GM12878 (cell line): ENCODE data around the gene ABHD1. TPM values are rescaled to one million over a fixed set of nuclear protein-coding genes. Genes with fewer than 3 reads are reported as not detected.

ENCODE experiments used
- ATAC-seq: fragments of 200-7000 bp; cut with Tn5 transposase; 3 replicates; pipeline ENCODE4 v1.9.1; 2020; ENCODE audit warnings: mild to moderate bottlenecking, moderate library complexity
- BruUV-seq: library from RNA; stranded (reverse); fragments of 400-500 nt; replicated peaks from 2 replicates; lab custom pipeline; 2021; lab: Mats Ljungman, UMichigan
- CTCF ChIA-PET: fragments of 300-600 bp; sonication (Branson Sonifier 250); formaldehyde crosslinking; extraction: SDS; loops from one replicate; lab custom pipeline; 2021; ENCODE audit warnings: inconsistent platforms; lab: Yijun Ruan, JAX
- POLR2A ChIA-PET: fragments of 350-600 bp; formaldehyde crosslinking; extraction: SDS; loops from one replicate; lab custom pipeline; 2021; ENCODE audit warnings: inconsistent platforms; lab: Charles Lee
- RAD21 ChIA-PET: fragments of 300-600 bp; sonication (Branson Sonifier 250); formaldehyde crosslinking; loops from one replicate; lab custom pipeline; 2023; ENCODE audit warnings: antibody characterized with exemption; ENCODE audit not compliant: unreplicated experiment; lab: Charles Lee
- SMC1A ChIA-PET: fragments of 300-600 bp; sonication (Branson Sonifier 250); formaldehyde crosslinking; loops from one replicate; lab custom pipeline; 2023; ENCODE audit not compliant: unreplicated experiment, uncharacterized antibody; lab: Charles Lee
- DNase-seq: peaks from one replicate; pipeline ENCODE4 v3.0.0-alpha.2; 2011; ENCODE audit warnings: low read depth, low spot score
- FAIRE-seq: peaks from 3 replicates; lab custom pipeline; 2011; peaks lifted over from hg19 to GRCh38; lab: Jason Lieb, UNC
- H2AFZ ChIP-seq: 2 replicates; pipeline ENCODE4 v1.6.0; 2011; ENCODE audit warnings: low read depth, low read length, control low read depth; ENCODE audit not compliant: control insufficient read depth
- H3K27ac ChIP-seq: 2 replicates; pipeline ENCODE4 v1.5.1; 2011; ENCODE audit warnings: control low read depth; ENCODE audit not compliant: control insufficient read depth, insufficient read depth
- H3K27me3 ChIP-seq, 2 experiments: replicated peaks in 1 of 2; 2 replicates each; pipeline versions ENCODE4 v1.6.0 to v1.6.1; 2011; ENCODE audit warnings: low read length in 1 of 2; ENCODE audit not compliant: control insufficient read depth in 2 of 2, insufficient read depth in 2 of 2
- H3K36me3 ChIP-seq, 2 experiments: 2 replicates each; pipeline ENCODE4 v1.5.1; 2011; ENCODE audit warnings: low read length in 1 of 2; ENCODE audit not compliant: control insufficient read depth in 2 of 2, insufficient read depth in 2 of 2
- H3K4me1 ChIP-seq: 2 replicates; pipeline ENCODE4 v1.6.1; 2011; ENCODE audit warnings: mild to moderate bottlenecking, low read length, moderate library complexity, mixed read lengths; ENCODE audit not compliant: control insufficient read depth, insufficient read depth
- H3K4me2 ChIP-seq: 2 replicates; pipeline ENCODE4 v1.6.0; 2011; ENCODE audit warnings: control low read depth; ENCODE audit not compliant: control insufficient read depth, insufficient read depth
- H3K4me3 ChIP-seq: fragments of 200-600 bp; sonication (generic); 2 replicates; pipeline ENCODE4 v1.5.1; 2016
- H3K79me2 ChIP-seq: 2 replicates; pipeline ENCODE4 v1.6.0; 2011; ENCODE audit warnings: low read length; ENCODE audit not compliant: control insufficient read depth, insufficient read depth
- H3K9ac ChIP-seq: 2 replicates; pipeline ENCODE4 v1.8.0; 2011; ENCODE audit warnings: low read length, control low read depth, mixed read lengths; ENCODE audit not compliant: control insufficient read depth, insufficient read depth
- H3K9me3 ChIP-seq: replicated peaks from 3 replicates; pipeline ENCODE4 v1.5.1; 2011; ENCODE audit warnings: mild to moderate bottlenecking, low read length; ENCODE audit not compliant: control insufficient read depth, insufficient read depth
- H4K20me1 ChIP-seq: 2 replicates; pipeline ENCODE4 v1.6.0; 2011; ENCODE audit not compliant: control insufficient read depth, insufficient read depth
- CHD1 ChIP-seq: IDR thresholded peaks from 2 replicates; pipeline ENCODE4 v1.6.1; 2012; ENCODE audit warnings: low read depth, low read length, improper control_type of control experiment
- EZH2 ChIP-seq: IDR thresholded peaks from 2 replicates; pipeline ENCODE4 v1.6.1; 2012; ENCODE audit warnings: low read depth, mild to moderate bottlenecking, control low read depth, inconsistent platforms, low read length, borderline replicate concordance; ENCODE audit not compliant: control insufficient read depth
- IRF4 ChIP-seq: IDR thresholded peaks from 2 replicates; pipeline ENCODE4 v1.6.1; 2011; ENCODE audit warnings: low read depth, low read length
- MTA2 ChIP-seq: fragments of 450-650 bp; IDR thresholded peaks from 2 replicates; pipeline ENCODE4 v1.6.1; 2016; ENCODE audit warnings: low read depth, mild to moderate bottlenecking, moderate library complexity
- MTA3 ChIP-seq: IDR thresholded peaks from 2 replicates; pipeline ENCODE4 v1.6.1; 2012; ENCODE audit warnings: low read length, inconsistent platforms, borderline replicate concordance
- MYC ChIP-seq: IDR thresholded peaks from 2 replicates; pipeline ENCODE4 v1.6.1; 2011; ENCODE audit warnings: mild to moderate bottlenecking, low read length, moderate library complexity, inconsistent platforms; ENCODE audit not compliant: insufficient read depth, insufficient replicate concordance, insufficient read length, severe bottlenecking
- SMC3 ChIP-seq: IDR thresholded peaks from 2 replicates; pipeline ENCODE4 v1.6.1; 2011; ENCODE audit warnings: low read length, improper control_type of control experiment, borderline replicate concordance
- SPI1 ChIP-seq: IDR thresholded peaks from 2 replicates; pipeline ENCODE4 v1.6.1; 2011; ENCODE audit warnings: low read depth, mild to moderate bottlenecking, low read length, moderate library complexity, borderline replicate concordance; ENCODE audit not compliant: insufficient read depth
- SUPT20H ChIP-seq: IDR thresholded peaks from 2 replicates; pipeline ENCODE4 v1.6.1; 2011; ENCODE audit warnings: low read depth, mild to moderate bottlenecking, low read length, moderate library complexity, borderline replicate concordance; ENCODE audit not compliant: control insufficient read depth
- TAF1 ChIP-seq: IDR thresholded peaks from 2 replicates; pipeline ENCODE4 v1.6.1; 2011; ENCODE audit warnings: mild to moderate bottlenecking, low read depth, low read length, borderline replicate concordance
- YBX1 ChIP-seq: fragments of 450-650 bp; IDR thresholded peaks from 2 replicates; pipeline ENCODE4 v1.6.1; 2016; ENCODE audit warnings: antibody characterized with exemption
- WGBS: methylation state at CpG from one replicate; pipeline ENCODE4 v1.1.6; 2016; ENCODE audit warnings: low lambda C conversion rate; ENCODE audit not compliant: insufficient replicate concordance, insufficient coverage; ENCODE audit errors: missing lambda C conversion rate; 5-methylcytosine and 5-hydroxymethylcytosine counted together
- in situ Hi-C: fragments of 300-500 bp; cut with MboI; formaldehyde crosslinking; loops from 9 replicates; pipeline ENCODE4 v1.14.3; 2018; ENCODE audit warnings: mixed read lengths
- intact Hi-C: fragments of 100-400 bp; cut with micrococcal nuclease; formaldehyde crosslinking; loops from one replicate; pipeline ENCODE4 v1.14.2; 2022; ENCODE audit not compliant: unreplicated experiment
- polyA plus RNA-seq, 11 experiments: library from polyadenylated mRNA; depleted of rRNA in 4 of 11; unstranded in 6 of 11; stranded (reverse) in 5 of 11; fragments of >200 nt; fragmentation: Nextera tagmentation in 4 of 11; fragmentation: Illumina TruSeq in 1 of 11; extraction: Ambion mirVana in 4 of 11; extraction: Trizol in 1 of 11; gene quantifications; 1 replicate in 1 of 11; 2 replicates in 10 of 11; pipeline versions ENCODE4 v1.2.1 to v1.2.3, GENCODE V29; 2011 to 2016; ENCODE audit warnings: inconsistent platforms in 2 of 11, missing spikeins in 2 of 11, low read depth in 1 of 11
- total RNA-seq, 4 experiments: library from RNA; depleted of rRNA in 3 of 4; stranded (reverse); fragments of >200 nt in 3 of 4; fragmentation: Illumina TruSeq in 1 of 4; extraction: Trizol in 1 of 4; gene quantifications; 2 replicates each; pipeline versions ENCODE4 v1.2.1 to v1.2.3, GENCODE V29; 2013 to 2021
- TF ChIP-seq, protein P1 (sequence below): fragments of 450-650 bp; IDR thresholded peaks from 2 replicates; pipeline ENCODE4 v1.6.1; 2017; ENCODE audit warnings: mild to moderate bottlenecking, moderate library complexity
- TF ChIP-seq, protein P2 (sequence below): fragments of 150-350 bp; IDR thresholded peaks from 2 replicates; pipeline ENCODE4 v1.6.1; 2014; ENCODE audit warnings: mild to moderate bottlenecking, low read depth, low read length
- TF ChIP-seq, protein P3 (sequence below): IDR thresholded peaks from 2 replicates; pipeline ENCODE4 v1.6.1; 2011; ENCODE audit warnings: borderline replicate concordance, low read depth, mild to moderate bottlenecking, moderate library complexity, mixed read lengths, low read length; ENCODE audit not compliant: insufficient read depth; ENCODE audit errors: extremely low read length

Gene ABHD1
- total and polyA plus RNA-seq, 10 of the 15 experiments (the other 5 are each of a cell fraction or from before 2014, with no cell fraction given): 0.04 to 0.35 (median 0.17) TPM; not detected in 2

DNA sequence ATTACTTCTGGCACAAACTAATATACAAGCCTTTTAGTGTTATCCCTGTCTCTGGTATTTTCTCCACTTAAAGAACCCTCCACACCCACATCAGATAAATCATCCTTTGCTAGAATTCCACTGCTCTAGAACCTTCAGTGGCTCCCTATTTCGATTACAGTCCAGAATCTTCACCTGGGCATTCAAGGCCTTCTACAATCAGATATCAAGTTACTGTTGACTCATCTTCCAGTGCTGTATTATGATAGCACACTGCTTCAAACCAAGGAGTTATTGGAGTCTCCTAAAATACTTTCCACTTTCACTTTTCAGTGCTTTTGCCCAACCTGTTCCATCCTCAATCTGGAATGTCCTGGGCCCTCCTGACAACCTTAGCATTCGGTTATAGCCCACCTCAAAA is 8.1 kb upstream of the ABHD1 start (continued):
- TF ChIP-seq, protein P1, sequence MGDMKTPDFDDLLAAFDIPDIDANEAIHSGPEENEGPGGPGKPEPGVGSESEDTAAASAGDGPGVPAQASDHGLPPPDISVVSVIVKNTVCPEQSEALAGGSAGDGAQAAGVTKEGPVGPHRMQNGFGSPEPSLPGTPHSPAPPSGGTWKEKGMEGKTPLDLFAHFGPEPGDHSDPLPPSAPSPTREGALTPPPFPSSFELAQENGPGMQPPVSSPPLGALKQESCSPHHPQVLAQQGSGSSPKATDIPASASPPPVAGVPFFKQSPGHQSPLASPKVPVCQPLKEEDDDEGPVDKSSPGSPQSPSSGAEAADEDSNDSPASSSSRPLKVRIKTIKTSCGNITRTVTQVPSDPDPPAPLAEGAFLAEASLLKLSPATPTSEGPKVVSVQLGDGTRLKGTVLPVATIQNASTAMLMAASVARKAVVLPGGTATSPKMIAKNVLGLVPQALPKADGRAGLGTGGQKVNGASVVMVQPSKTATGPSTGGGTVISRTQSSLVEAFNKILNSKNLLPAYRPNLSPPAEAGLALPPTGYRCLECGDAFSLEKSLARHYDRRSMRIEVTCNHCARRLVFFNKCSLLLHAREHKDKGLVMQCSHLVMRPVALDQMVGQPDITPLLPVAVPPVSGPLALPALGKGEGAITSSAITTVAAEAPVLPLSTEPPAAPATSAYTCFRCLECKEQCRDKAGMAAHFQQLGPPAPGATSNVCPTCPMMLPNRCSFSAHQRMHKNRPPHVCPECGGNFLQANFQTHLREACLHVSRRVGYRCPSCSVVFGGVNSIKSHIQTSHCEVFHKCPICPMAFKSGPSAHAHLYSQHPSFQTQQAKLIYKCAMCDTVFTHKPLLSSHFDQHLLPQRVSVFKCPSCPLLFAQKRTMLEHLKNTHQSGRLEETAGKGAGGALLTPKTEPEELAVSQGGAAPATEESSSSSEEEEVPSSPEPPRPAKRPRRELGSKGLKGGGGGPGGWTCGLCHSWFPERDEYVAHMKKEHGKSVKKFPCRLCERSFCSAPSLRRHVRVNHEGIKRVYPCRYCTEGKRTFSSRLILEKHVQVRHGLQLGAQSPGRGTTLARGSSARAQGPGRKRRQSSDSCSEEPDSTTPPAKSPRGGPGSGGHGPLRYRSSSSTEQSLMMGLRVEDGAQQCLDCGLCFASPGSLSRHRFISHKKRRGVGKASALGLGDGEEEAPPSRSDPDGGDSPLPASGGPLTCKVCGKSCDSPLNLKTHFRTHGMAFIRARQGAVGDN: no peak
- TF ChIP-seq IRF4: no peak
- TF ChIP-seq CHD1: no peak
- TF ChIP-seq MTA2: no peak

DNA sequence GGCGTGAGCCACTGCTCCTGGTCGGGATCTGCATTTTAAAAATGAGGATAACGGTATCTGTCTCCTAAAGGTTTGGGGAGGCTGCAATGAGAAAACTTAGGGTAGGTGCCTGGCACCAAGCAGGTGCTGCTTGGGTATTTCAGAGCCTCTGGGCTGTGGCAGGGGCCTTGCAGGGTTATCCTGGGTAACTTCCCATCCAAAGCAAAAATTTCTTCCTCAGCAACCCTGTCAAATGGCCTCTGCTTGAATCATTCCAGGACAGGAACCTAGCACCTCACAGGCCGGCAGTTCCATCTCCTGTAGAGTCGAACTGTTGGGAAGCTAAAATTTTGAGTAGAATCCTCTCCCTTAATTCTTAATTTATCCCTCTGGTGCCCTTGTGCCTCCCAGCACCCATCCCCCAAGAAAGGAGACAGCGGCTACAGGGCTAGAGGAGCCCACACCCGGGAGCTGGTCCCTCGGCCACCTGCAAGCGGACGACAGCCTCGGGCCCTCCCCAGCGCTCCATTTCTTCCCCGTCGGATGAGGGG is 5.6 kb upstream of the ABHD1 start:
- no peak for ATAC-seq
- H3K4me1 ChIP-seq: no peaks in the 10 kb centered on the region; the same call in 1 of the 2 replicates
- CTCF ChIA-PET: interaction anchor here (1.5 kb wide), 1 partner anchor 162 kb away, joined by 4 read pairs; no protein-coding TSS in a partner anchor
- H3K79me2 ChIP-seq: no peaks in the 10 kb centered on the region
- no peaks in the 10 kb centered on the region for H3K9me3 ChIP-seq
- RAD21 ChIA-PET: no interaction called here
- intact Hi-C loops: no loop called here
- H4K20me1 ChIP-seq: no peaks in the 10 kb centered on the region
- H3K4me3 ChIP-seq: no peak overlapping the region
- H3K4me2 ChIP-seq: no peak overlapping the region
- SMC1A ChIA-PET: no interaction called here
- no peak overlapping the region for H3K9ac ChIP-seq
- no TSS peak for BruUV-seq
- H3K27me3 ChIP-seq: peaks cover 6 to 7% of the 10 kb centered on the region in 2 experiments
- POLR2A ChIA-PET: no interaction called here
- H3K27ac ChIP-seq: no peak overlapping the region
- in situ Hi-C loops: no loop called here
- no peak for DNase-seq
- H2AFZ ChIP-seq: no peak overlapping the region
- no peaks in the 10 kb centered on the region for H3K36me3 ChIP-seq
- WGBS: 46% methylated on average over 14 of the region's 14 CpGs
- no peak for FAIRE-seq
- TF ChIP-seq YBX1 (no peak), MYC (no peak), SUPT20H (no peak), TAF1 (no peak), EZH2 (no peak), SPI1 (no peak), MTA3 (no peak), SMC3 (no peak)
- TF ChIP-seq, protein P2, sequence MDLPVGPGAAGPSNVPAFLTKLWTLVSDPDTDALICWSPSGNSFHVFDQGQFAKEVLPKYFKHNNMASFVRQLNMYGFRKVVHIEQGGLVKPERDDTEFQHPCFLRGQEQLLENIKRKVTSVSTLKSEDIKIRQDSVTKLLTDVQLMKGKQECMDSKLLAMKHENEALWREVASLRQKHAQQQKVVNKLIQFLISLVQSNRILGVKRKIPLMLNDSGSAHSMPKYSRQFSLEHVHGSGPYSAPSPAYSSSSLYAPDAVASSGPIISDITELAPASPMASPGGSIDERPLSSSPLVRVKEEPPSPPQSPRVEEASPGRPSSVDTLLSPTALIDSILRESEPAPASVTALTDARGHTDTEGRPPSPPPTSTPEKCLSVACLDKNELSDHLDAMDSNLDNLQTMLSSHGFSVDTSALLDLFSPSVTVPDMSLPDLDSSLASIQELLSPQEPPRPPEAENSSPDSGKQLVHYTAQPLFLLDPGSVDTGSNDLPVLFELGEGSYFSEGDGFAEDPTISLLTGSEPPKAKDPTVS: no peak
- TF ChIP-seq, protein P3, sequence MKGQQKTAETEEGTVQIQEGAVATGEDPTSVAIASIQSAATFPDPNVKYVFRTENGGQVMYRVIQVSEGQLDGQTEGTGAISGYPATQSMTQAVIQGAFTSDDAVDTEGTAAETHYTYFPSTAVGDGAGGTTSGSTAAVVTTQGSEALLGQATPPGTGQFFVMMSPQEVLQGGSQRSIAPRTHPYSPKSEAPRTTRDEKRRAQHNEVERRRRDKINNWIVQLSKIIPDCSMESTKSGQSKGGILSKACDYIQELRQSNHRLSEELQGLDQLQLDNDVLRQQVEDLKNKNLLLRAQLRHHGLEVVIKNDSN: no peak
